Epithelial cell of esophagus (primary cell): ENCODE results near the gene PPP2R5D.

Experiments used
- DNase-seq: peaks from one replicate; pipeline ENCODE4 v3.0.0; 2010; ENCODE audit warnings: low read depth
- H3K4me3 ChIP-seq: 2 replicates; pipeline ENCODE4 v1.5.1; 2011; ENCODE audit warnings: mild to moderate bottlenecking, low read length, control low read depth
- CTCF ChIP-seq: IDR thresholded peaks from 2 replicates; pipeline ENCODE4 v1.5.1; 2011; ENCODE audit warnings: low read depth, mild to moderate bottlenecking, low read length, control low read depth, inconsistent platforms; ENCODE audit not compliant: insufficient read depth; ENCODE audit errors: missing control alignments

PPP2R5D gene

DNA sequence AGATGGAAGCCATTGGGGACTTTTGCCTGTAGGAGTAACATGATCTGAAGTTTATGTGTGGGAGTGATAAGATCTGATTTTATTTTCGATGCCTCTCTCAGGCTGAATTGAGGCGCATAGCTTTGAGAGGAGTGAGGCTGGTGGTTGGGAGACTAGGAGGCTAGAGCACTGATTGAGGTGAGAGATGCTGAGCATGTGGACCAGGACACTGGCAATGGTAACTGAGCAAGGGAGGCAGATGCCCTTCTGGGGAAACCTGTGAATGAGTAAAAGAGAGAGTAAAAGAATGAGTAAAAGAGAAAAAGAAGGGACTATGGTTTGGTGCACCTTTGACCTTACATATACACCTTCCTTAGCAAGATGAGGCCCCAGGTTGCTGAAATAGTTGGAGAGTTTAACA lies 40.1 kb downstream of the PPP2R5D start:
- TF ChIP-seq CTCF: no peak
- no peak overlapping the region for H3K4me3 ChIP-seq
- no peak for DNase-seq

GRCh38 chr6:43026365-43026764 lies 42.0 kb downstream of the PPP2R5D start:
- TF ChIP-seq CTCF: no peak
- DNase-seq: no peak
- no peak overlapping the region for H3K4me3 ChIP-seq

- H3K4me3 ChIP-seq: no peak overlapping the region
- DNase-seq: no peak
- no peak for TF ChIP-seq CTCF
Observed at GRCh38 chr6:43029120-43029519, 44.8 kb downstream of the PPP2R5D start.

- no peak for TF ChIP-seq CTCF
- DNase-seq: no peak
- no peak overlapping the region for H3K4me3 ChIP-seq
Observed at GRCh38 chr6:43032326-43032725, 48.0 kb downstream of the PPP2R5D start.

- TF ChIP-seq CTCF: no peak
- H3K4me3 ChIP-seq: no peak overlapping the region
- DNase-seq: no peak
Observed at GRCh38 chr6:43033496-43034189, 49.3 kb downstream of the PPP2R5D start.

DNA sequence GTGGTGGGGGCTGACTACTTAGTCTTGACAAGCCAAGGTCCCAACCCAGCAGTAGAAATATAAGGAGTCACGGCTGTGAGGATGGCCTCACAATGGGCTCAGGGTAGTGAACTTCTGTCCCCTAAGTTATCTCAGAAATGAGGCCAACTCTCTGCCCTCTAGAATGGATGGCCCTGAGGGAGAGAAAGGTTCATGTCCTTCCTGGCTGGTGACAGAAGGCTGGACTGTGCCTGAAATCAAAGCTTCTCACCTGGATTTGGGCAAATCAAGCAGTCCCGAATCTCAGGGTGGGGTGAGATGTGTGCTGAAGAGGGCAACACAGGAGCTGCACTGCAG lies 49.8 kb downstream of the PPP2R5D start:
- no peak for DNase-seq
- no peak overlapping the region for H3K4me3 ChIP-seq
- TF ChIP-seq CTCF: no peak

DNA sequence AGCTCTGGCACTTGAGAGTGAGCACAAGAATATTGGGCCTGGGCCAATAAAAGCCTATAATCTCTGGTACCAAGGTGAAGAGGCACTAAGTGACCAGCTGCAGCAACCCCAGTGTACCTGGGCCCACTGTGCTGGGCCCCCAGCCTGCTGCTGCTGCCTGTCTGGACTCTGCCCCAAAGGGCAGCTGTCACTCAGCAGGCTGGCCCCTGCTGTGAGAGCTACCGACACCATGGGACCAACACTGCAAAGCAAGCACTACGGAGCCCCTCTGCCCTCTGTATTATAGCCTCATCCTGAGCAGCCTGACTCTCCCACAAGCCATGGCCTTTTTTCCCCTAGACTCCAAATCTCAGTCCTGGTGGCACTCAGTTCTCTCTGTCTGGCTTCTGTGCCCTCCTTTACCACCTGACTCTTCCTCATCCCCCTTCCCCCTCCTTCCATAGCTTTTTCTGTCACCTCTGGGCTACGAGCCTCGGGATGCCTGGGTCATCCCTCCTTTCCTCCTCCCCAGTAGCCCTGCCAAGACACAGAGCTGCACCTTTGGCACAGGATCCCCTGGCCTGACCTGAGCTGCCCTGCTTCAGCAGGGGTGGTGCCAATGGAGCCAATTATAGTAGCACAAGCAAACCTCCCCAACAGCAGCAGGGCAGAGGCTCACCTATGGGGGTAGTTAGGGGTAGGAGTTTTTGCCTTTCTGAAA lies 51.3 kb downstream of the PPP2R5D start:
- TF ChIP-seq CTCF: no peak
- no peak overlapping the region for H3K4me3 ChIP-seq
- DNase-seq: no peak
